K562 (cell line): ENCODE results near the gene CDYL. TPM values are rescaled to one million over a fixed set of nuclear protein-coding genes. Genes with fewer than 3 reads are reported as not detected.
A peak's percentile ranks its signal among the peaks of the same experiment; 100 is the strongest.

Experiments
- BHLHE40 ChIP-seq: IDR thresholded peaks from 2 replicates; pipeline ENCODE4 v1.6.1; 2011; ENCODE audit warnings: low read length, improper control_type of control experiment
- CTBP1 ChIP-seq: fragments of 450-650 bp; IDR thresholded peaks from 2 replicates; pipeline ENCODE4 v1.6.1; 2016; ENCODE audit warnings: borderline replicate concordance
- CXXC5 ChIP-seq: fragments of 250-450 bp; sonication (Bioruptor Pico); IDR thresholded peaks from 2 replicates; pipeline ENCODE4 v1.8.0; 2022; ENCODE audit warnings: inconsistent platforms, mild to moderate bottlenecking, moderate library complexity
- GATA2 ChIP-seq: sonication (generic); formaldehyde crosslinking; IDR thresholded peaks from 2 replicates; pipeline ENCODE4 v1.4.0; 2020; ENCODE audit warnings: mild to moderate bottlenecking, missing genetic modification reagents
- GATAD2A ChIP-seq: fragments of 450-650 bp; IDR thresholded peaks from 2 replicates; pipeline ENCODE4 v1.6.1; 2017
- HDAC2 ChIP-seq: fragments of 450-650 bp; IDR thresholded peaks from 2 replicates; pipeline ENCODE4 v1.6.1; 2016; ENCODE audit warnings: mild to moderate bottlenecking
- HEY1 ChIP-seq: fragments of 250-450 bp; sonication (Bioruptor Pico); IDR thresholded peaks from 2 replicates; pipeline ENCODE4 v1.5.0; 2020; ENCODE audit warnings: mild to moderate bottlenecking, moderate library complexity, borderline replicate concordance
- ILF3 ChIP-seq: fragments of 450-650 bp; IDR thresholded peaks from 2 replicates; pipeline ENCODE4 v1.6.1; 2018; ENCODE audit warnings: antibody characterized with exemption, mild to moderate bottlenecking, moderate library complexity, borderline replicate concordance
- JUN ChIP-seq, 2 experiments: sonication (generic) in 1 of 2; formaldehyde crosslinking in 1 of 2; IDR thresholded peaks; 2 replicates each; pipeline versions ENCODE4 v1.6.1 to v1.8.0; 2012 to 2022; ENCODE audit warnings: borderline replicate concordance in 2 of 2, mild to moderate bottlenecking in 2 of 2, improper control_type of control experiment in 1 of 2, low read depth in 1 of 2, low read length in 1 of 2, missing genetic modification reagents in 1 of 2
- JUND ChIP-seq, 2 experiments: IDR thresholded peaks; 2 replicates in 1 of 2; 3 replicates in 1 of 2; pipeline ENCODE4 v1.6.1; 2011; ENCODE audit warnings: borderline replicate concordance in 2 of 2, low read depth in 2 of 2, low read length in 2 of 2, improper control_type of control experiment in 1 of 2, missing biosample characterization in 1 of 2, missing genetic modification characterization in 1 of 2, missing genetic modification reagents in 1 of 2
- KLF16 ChIP-seq: IDR thresholded peaks from 2 replicates; pipeline ENCODE4 v1.6.1; 2016; ENCODE audit warnings: antibody characterized with exemption
- MAFK ChIP-seq: IDR thresholded peaks from 2 replicates; pipeline ENCODE4 v1.6.1; 2011; ENCODE audit warnings: low read length, improper control_type of control experiment
- MTA3 ChIP-seq: fragments of 450-650 bp; formaldehyde crosslinking; IDR thresholded peaks from 2 replicates; pipeline ENCODE4 v1.6.1; 2017; ENCODE audit warnings: mild to moderate bottlenecking, borderline replicate concordance
- NCOA6 ChIP-seq: fragments of 450-650 bp; IDR thresholded peaks from 2 replicates; pipeline ENCODE4 v1.6.1; 2017; ENCODE audit warnings: mild to moderate bottlenecking
- NFIC ChIP-seq: fragments of 450-650 bp; IDR thresholded peaks from 2 replicates; pipeline ENCODE4 v1.6.1; 2017; ENCODE audit warnings: mild to moderate bottlenecking, inconsistent platforms
- NONO ChIP-seq, 2 experiments: fragments of 200-400 bp in 1 of 2; fragments of 450-650 bp in 1 of 2; formaldehyde crosslinking in 1 of 2; IDR thresholded peaks; 2 replicates each; pipeline ENCODE4 v1.6.1; 2017; ENCODE audit warnings: low read depth in 2 of 2, mild to moderate bottlenecking in 2 of 2, moderate library complexity in 2 of 2, low read length in 1 of 2
- PHB2 ChIP-seq: fragments of 450-650 bp; IDR thresholded peaks from 2 replicates; pipeline ENCODE4 v1.6.1; 2017; ENCODE audit warnings: low read depth
- PKNOX1 ChIP-seq: fragments of 450-650 bp; IDR thresholded peaks from 2 replicates; pipeline ENCODE4 v1.6.1; 2016
- POLR2AphosphoS5 ChIP-seq: IDR thresholded peaks from 2 replicates; pipeline ENCODE4 v1.6.1; 2011; ENCODE audit warnings: mild to moderate bottlenecking, low read depth, low read length, moderate library complexity; ENCODE audit not compliant: control insufficient read depth, insufficient read depth
- RNF2 ChIP-seq: sonication (generic); IDR thresholded peaks from 2 replicates; pipeline ENCODE4 v1.6.1; 2016
- SMARCE1 ChIP-seq: fragments of 450-650 bp; IDR thresholded peaks from 2 replicates; pipeline ENCODE4 v1.7.1; 2016; ENCODE audit warnings: mild to moderate bottlenecking
- SP2 ChIP-seq: IDR thresholded peaks from 2 replicates; pipeline ENCODE4 v1.6.1; 2011; ENCODE audit warnings: mild to moderate bottlenecking, low read depth, low read length, moderate library complexity; ENCODE audit not compliant: poor library complexity, severe bottlenecking; ENCODE audit errors: extremely low read depth
- SREBF1 ChIP-seq: fragments of 150-350 bp; IDR thresholded peaks from 2 replicates; pipeline ENCODE4 v1.6.1; 2014; ENCODE audit warnings: antibody characterized with exemption, low read depth, low read length, borderline replicate concordance
- VEZF1 ChIP-seq: fragments of 200-800 bp; sonication (Bioruptor generic); IDR thresholded peaks from 2 replicates; pipeline ENCODE4 v1.6.1; 2017; ENCODE audit warnings: missing genetic modification characterization, missing compliant biosample characterization
- ZNF175 ChIP-seq: fragments of 200-800 bp; sonication (Bioruptor generic); IDR thresholded peaks from 2 replicates; pipeline ENCODE4 v1.6.1; 2016; ENCODE audit warnings: low read depth, mild to moderate bottlenecking, missing genetic modification characterization, missing compliant biosample characterization
- ZNF316 ChIP-seq: fragments of 450-650 bp; IDR thresholded peaks from 2 replicates; pipeline ENCODE4 v1.6.1; 2016
- ZNF431 ChIP-seq: sonication (generic); formaldehyde crosslinking; IDR thresholded peaks from 2 replicates; pipeline ENCODE4 v1.8.0; 2022; ENCODE audit warnings: mild to moderate bottlenecking, missing genetic modification reagents
- ZNF766 ChIP-seq: fragments of 200-800 bp; sonication (Bioruptor generic); conservative IDR thresholded peaks from 2 replicates; pipeline ENCODE4 v1.6.1; 2016; ENCODE audit warnings: missing genetic modification characterization, missing compliant biosample characterization
- polyA plus RNA-seq, 8 experiments: library from polyadenylated mRNA; depleted of rRNA in 4 of 8; stranded (reverse) in 5 of 8; unstranded in 3 of 8; fragments of >200 nt; fragmentation: Nextera tagmentation in 2 of 8; fragmentation: Illumina TruSeq in 1 of 8; extraction: Ambion mirVana in 2 of 8; extraction: Trizol in 1 of 8; gene quantifications; 2 replicates each; pipeline versions ENCODE4 v1.2.1 to v1.2.3, GENCODE V29; 2011 to 2014; ENCODE audit warnings: inconsistent platforms in 1 of 8, missing spikeins in 1 of 8
- total RNA-seq, 7 experiments: library from RNA; depleted of rRNA in 6 of 7; stranded (reverse); fragments of >200 nt in 6 of 7; fragmentation: Illumina TruSeq in 2 of 7; extraction: Trizol in 2 of 7; gene quantifications; 2 replicates each; pipeline versions ENCODE4 v1.2.1 to v1.2.3, GENCODE V29; 2011 to 2021; ENCODE audit warnings: low replicate concordance in 1 of 7

Gene CDYL
- total and polyA plus RNA-seq, 9 of the 15 experiments (the other 6 are each of a cell fraction or from before 2014, with no cell fraction given), result 8.1 to 45.8 (median 40.8) TPM

- TF ChIP-seq BHLHE40 (0 out of 2 replicates have a peak, but pooled peaks have one; percentile 29), NONO (IDR thresholded peaks at IDR 0.05; ENCODE audit: low read depth in 2 of 2, low read length in 1 of 2) (0 out of 4 replicates have a peak, but pooled peaks of 1 of the 2 experiments have one; percentile 56), JUND (IDR thresholded peaks at IDR 0.05; ENCODE audit: borderline replicate concordance, low read depth, low read length) (peak; percentile 79; the same call in 1 of the 2 replicates), JUND (tag; IDR thresholded peaks at IDR 0.05; ENCODE audit: borderline replicate concordance, low read depth, low read length) (no peak; the same call in 1 of the 3 replicates), HDAC2 (peak; percentile 90), PKNOX1 (peak; percentile 82), GATAD2A (peak; percentile 92; the same call in 1 of the 2 replicates), ZNF431 (CRISPR knock-in tag) (no peak), ZNF766 (CRISPR knock-in tag) (peak; percentile 87), ZNF175 (CRISPR knock-in tag) (peak; percentile 78; the same call in 1 of the 2 replicates), CTBP1 (peak; percentile 36; the same call in 1 of the 2 replicates), SP2 (no peak), MAFK (peak; percentile 94), MTA3 (peak; percentile 66; the same call in 1 of the 2 replicates), SMARCE1 (peak; percentile 98), PHB2 (peak; percentile 83), SREBF1 (no peak), JUN (IDR thresholded peaks at IDR 0.05; ENCODE audit: borderline replicate concordance, low read depth, low read length) (peak; percentile 81), JUN (CRISPR knock-in tag; IDR thresholded peaks at IDR 0.05; ENCODE audit: borderline replicate concordance) (no peak), CXXC5 (CRISPR knock-in tag) (peak; percentile 52), VEZF1 (peak; percentile 47), GATA2 (CRISPR knock-in tag) (peak; percentile 89), ZNF316 (peak; percentile 99), KLF16 (peak; percentile 89), NCOA6 (no peak), ILF3 (no peak), HEY1 (CRISPR knock-in tag) (no peak), POLR2AphosphoS5 (peak; percentile 85), NFIC (peak; percentile 81), RNF2 (peak; percentile 44; the same call in 1 of the 2 replicates)
Measured at GRCh38 chr6:4928426-4928825, 152.2 kb downstream of the CDYL start (continued).
